Mesenchymal stem cell (in vitro differentiated cells and primary cell): ENCODE measurements around the gene CDH12.

ENCODE experiments used
- DNase-seq: peaks from one replicate; pipeline ENCODE4 v3.0.0-alpha.2; 2013
- H2AFZ ChIP-seq: one replicate; pipeline ENCODE4 v1.6.1; 2013; ENCODE audit warnings: low read depth, mild to moderate bottlenecking, control low read depth, inconsistent platforms, low read length, moderate library complexity
- H2AK5ac ChIP-seq: 2 replicates; pipeline ENCODE4 v1.6.1; 2013; ENCODE audit warnings: low read length, moderate library complexity, mild to moderate bottlenecking, inconsistent platforms; ENCODE audit not compliant: severe bottlenecking
- H2BK120ac ChIP-seq: one replicate; pipeline ENCODE4 v1.6.1; 2013; ENCODE audit warnings: low read depth, mild to moderate bottlenecking, inconsistent platforms, low read length, moderate library complexity
- H2BK12ac ChIP-seq, 2 experiments: one replicate each; pipeline ENCODE4 v1.6.1; 2013; ENCODE audit warnings: inconsistent platforms in 2 of 2, low read length in 2 of 2, mild to moderate bottlenecking in 2 of 2, moderate library complexity in 2 of 2, control low read depth in 1 of 2
- H2BK15ac ChIP-seq: one replicate; pipeline ENCODE4 v1.6.1; 2013; ENCODE audit warnings: mild to moderate bottlenecking, low read depth, inconsistent platforms; ENCODE audit not compliant: poor library complexity, severe bottlenecking
- H2BK5ac ChIP-seq: 2 replicates; pipeline ENCODE4 v1.6.1; 2013; ENCODE audit warnings: low read depth, mild to moderate bottlenecking, low read length, control low read depth, inconsistent platforms; ENCODE audit not compliant: poor library complexity, severe bottlenecking
- H3K14ac ChIP-seq, 2 experiments: one replicate each; pipeline ENCODE4 v1.6.1; 2013; ENCODE audit warnings: inconsistent platforms in 2 of 2, low read length in 2 of 2, control low read depth in 1 of 2, mild to moderate bottlenecking in 1 of 2, moderate library complexity in 1 of 2
- H3K18ac ChIP-seq, 2 experiments: one replicate each; pipeline ENCODE4 v1.6.1; 2013; ENCODE audit warnings: inconsistent platforms in 2 of 2, low read length in 2 of 2, control low read depth in 1 of 2, low read depth in 1 of 2, mild to moderate bottlenecking in 1 of 2
- H3K23ac ChIP-seq, 2 experiments: one replicate each; pipeline ENCODE4 v1.6.1; 2013; ENCODE audit warnings: inconsistent platforms in 2 of 2, low read length in 2 of 2, mild to moderate bottlenecking in 2 of 2, moderate library complexity in 2 of 2, control low read depth in 1 of 2
- H3K27ac ChIP-seq: 2 replicates; pipeline ENCODE4 v1.5.1; 2013; ENCODE audit warnings: mild to moderate bottlenecking, moderate library complexity, low read length, control low read depth, inconsistent platforms; ENCODE audit not compliant: poor library complexity, severe bottlenecking
- H3K27me3 ChIP-seq, 2 experiments: 2 replicates each; pipeline versions ENCODE4 v1.6.1 to v1.7.0; 2013; ENCODE audit warnings: low read length in 2 of 2, mild to moderate bottlenecking in 2 of 2, moderate library complexity in 2 of 2, control low read depth in 1 of 2, inconsistent platforms in 1 of 2; ENCODE audit not compliant: control insufficient read depth in 1 of 2, insufficient read depth in 1 of 2
- H3K36me3 ChIP-seq, 2 experiments: 2 replicates each; pipeline versions ENCODE4 v1.6.1 to v1.7.0; 2013; ENCODE audit warnings: low read length in 2 of 2, control low read depth in 1 of 2, inconsistent platforms in 1 of 2, low read depth in 1 of 2, mild to moderate bottlenecking in 1 of 2; ENCODE audit not compliant: insufficient read depth in 2 of 2, control insufficient read depth in 1 of 2
- H3K4ac ChIP-seq, 2 experiments: one replicate each; pipeline ENCODE4 v1.6.1; 2013; ENCODE audit warnings: inconsistent platforms in 2 of 2, low read length in 2 of 2, mild to moderate bottlenecking in 2 of 2, moderate library complexity in 2 of 2, control low read depth in 1 of 2, low read depth in 1 of 2
- H3K4me1 ChIP-seq: 2 replicates; pipeline ENCODE4 v1.6.1; 2013; ENCODE audit warnings: low read depth, low read length, control low read depth; ENCODE audit not compliant: control insufficient read depth, insufficient read depth
- H3K4me2 ChIP-seq: 2 replicates; pipeline ENCODE4 v1.6.1; 2013; ENCODE audit warnings: low read length, mild to moderate bottlenecking, inconsistent platforms; ENCODE audit not compliant: poor library complexity, severe bottlenecking
- H3K4me3 ChIP-seq, 2 experiments: 2 replicates each; pipeline versions ENCODE4 v1.5.1 to v1.7.0; 2013; ENCODE audit warnings: low read length in 2 of 2, mild to moderate bottlenecking in 2 of 2, control low read depth in 1 of 2, low read depth in 1 of 2; ENCODE audit not compliant: insufficient read depth in 1 of 2
- H3K79me1 ChIP-seq: replicated peaks from 2 replicates; pipeline ENCODE4 v1.6.1; 2013; ENCODE audit warnings: mild to moderate bottlenecking, control low read depth, low read length, inconsistent platforms; ENCODE audit not compliant: poor library complexity, severe bottlenecking
- H3K9ac ChIP-seq: 2 replicates; pipeline ENCODE4 v1.7.0; 2013; ENCODE audit warnings: mild to moderate bottlenecking, low read length, moderate library complexity
- H3K9me3 ChIP-seq: 2 replicates; pipeline ENCODE4 v1.7.0; 2013; ENCODE audit warnings: mild to moderate bottlenecking, low read length; ENCODE audit not compliant: control insufficient read depth
- H4K8ac ChIP-seq: one replicate; pipeline ENCODE4 v1.6.1; 2013; ENCODE audit warnings: inconsistent platforms, mild to moderate bottlenecking, low read length, moderate library complexity
- H4K91ac ChIP-seq: one replicate; pipeline ENCODE4 v1.6.1; 2013; ENCODE audit warnings: mild to moderate bottlenecking, low read length, inconsistent platforms
- WGBS: methylation state at CpG from one replicate; pipeline ENCODE4 v1.1.7; 2013; ENCODE audit warnings: mixed read lengths; 5-methylcytosine and 5-hydroxymethylcytosine counted together

CDH12 gene

DNA sequence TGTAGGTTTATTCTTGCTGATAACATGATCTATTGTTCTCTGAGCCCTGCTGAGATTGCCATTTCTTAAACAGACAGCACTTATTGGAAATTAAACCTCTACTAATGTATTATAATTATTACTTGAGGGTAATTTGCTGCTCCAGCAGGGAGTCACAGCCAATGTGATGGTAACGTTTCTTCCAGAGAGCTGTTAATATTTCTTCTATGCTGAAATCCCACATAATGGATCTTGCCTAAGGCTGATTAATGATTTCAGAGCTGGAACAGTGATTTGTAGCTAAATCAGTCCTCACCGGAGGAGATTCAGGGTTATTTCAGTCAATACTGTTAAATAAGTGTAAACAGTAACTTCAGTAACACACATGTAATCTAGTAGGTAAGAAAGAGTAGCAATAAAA lies 170.1 kb downstream of the CDH12 start:
- no peak overlapping the region for H3K27ac ChIP-seq
- H3K4me1 ChIP-seq = no peaks in the 10 kb centered on the region
- DNase-seq = no peak
- no peak overlapping the region for H4K91ac ChIP-seq
- no peak overlapping the region for H2AFZ ChIP-seq
- H3K27me3 ChIP-seq = no peaks in the 10 kb centered on the region
- no peak overlapping the region for H2BK12ac ChIP-seq
- no peaks in the 10 kb centered on the region for H3K36me3 ChIP-seq
- H3K14ac ChIP-seq = no peak overlapping the region
- no CpG with 5 or more reads among the region's 2 CpGs for WGBS
- H4K8ac ChIP-seq = no peak overlapping the region
- no peak overlapping the region for H3K4me2 ChIP-seq
- no peaks in the 10 kb centered on the region for H3K9me3 ChIP-seq
- no peak overlapping the region for H3K9ac ChIP-seq
- no peak overlapping the region for H3K18ac ChIP-seq
- H2BK5ac ChIP-seq = no peak overlapping the region
- no peak overlapping the region for H2BK15ac ChIP-seq
- no peak overlapping the region for H3K4ac ChIP-seq
- no peak overlapping the region for H2BK120ac ChIP-seq
- H3K79me1 ChIP-seq = no peaks in the 10 kb centered on the region
- H3K23ac ChIP-seq = no peak overlapping the region
- no peak overlapping the region for H2AK5ac ChIP-seq
- H3K4me3 ChIP-seq = no peak overlapping the region

DNA sequence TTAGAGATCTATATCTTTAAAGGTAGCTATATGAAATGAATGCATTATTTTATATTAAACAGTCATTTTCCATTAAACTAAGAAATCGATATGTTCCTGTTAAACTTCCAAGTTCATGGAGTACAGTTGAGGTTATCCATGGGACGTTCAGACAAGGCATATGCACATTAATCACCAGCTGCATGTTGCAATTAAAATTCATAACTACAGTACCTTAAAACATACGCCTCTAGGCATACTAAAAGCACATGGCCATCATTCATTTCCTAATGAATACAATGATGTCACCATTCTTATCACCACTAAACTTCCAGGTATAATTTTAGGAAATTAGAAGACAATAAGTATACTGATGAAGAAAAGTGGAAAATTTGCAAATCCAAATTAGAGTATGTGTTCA lies 174.3 kb downstream of the CDH12 start:
- Histone ChIP-seq H3K27me3 (no peaks in the 10 kb centered on the region), H3K4me1 (no peaks in the 10 kb centered on the region), H3K23ac (no peak overlapping the region), H3K27ac (no peak overlapping the region), H2BK5ac (no peak overlapping the region), H3K9ac (no peak overlapping the region), H3K18ac (no peak overlapping the region), H3K79me1 (no peaks in the 10 kb centered on the region), H3K4ac (no peak overlapping the region), H3K9me3 (no peaks in the 10 kb centered on the region), H3K4me2 (no peak overlapping the region), H3K36me3 (no peaks in the 10 kb centered on the region), H4K8ac (no peak overlapping the region), H2AFZ (no peak overlapping the region), H4K91ac (no peak overlapping the region), H3K4me3 (no peak overlapping the region), H2BK15ac (no peak overlapping the region), H2AK5ac (no peak overlapping the region), H3K14ac (no peak overlapping the region), H2BK120ac (no peak overlapping the region), H2BK12ac (no peak overlapping the region)
- WGBS = 83% methylated on average over 3 of the region's 3 CpGs
- DNase-seq = no peak

DNA sequence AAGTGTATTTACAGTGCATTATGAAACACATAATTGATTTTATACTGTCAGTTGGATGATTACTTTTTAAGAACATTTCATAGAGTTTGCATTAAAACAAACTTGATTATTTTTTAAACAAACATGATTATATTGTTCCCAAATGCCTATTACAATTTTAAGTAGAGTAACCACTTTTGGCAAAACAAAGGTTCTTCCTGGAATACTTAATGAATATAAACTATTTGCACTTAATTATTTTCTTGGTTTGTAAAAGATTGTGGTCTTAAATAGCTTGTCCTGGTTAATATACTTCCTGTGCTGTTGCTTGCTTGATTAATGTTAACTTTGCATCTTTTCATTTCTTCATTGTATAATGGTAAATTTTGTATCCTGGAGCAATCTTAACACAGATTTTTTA lies 180.0 kb downstream of the CDH12 start:
- no peak overlapping the region for H3K4me2 ChIP-seq
- no peak overlapping the region for H2BK5ac ChIP-seq
- no peaks in the 10 kb centered on the region for H3K36me3 ChIP-seq
- H3K27ac ChIP-seq = no peak overlapping the region
- no peak overlapping the region for H2AK5ac ChIP-seq
- H2BK12ac ChIP-seq = no peak overlapping the region
- no peak overlapping the region for H4K8ac ChIP-seq
- no peak overlapping the region for H3K4me3 ChIP-seq
- no peak for DNase-seq
- H3K23ac ChIP-seq = no peak overlapping the region
- no peak overlapping the region for H2BK120ac ChIP-seq
- H3K27me3 ChIP-seq = no peaks in the 10 kb centered on the region
- no peaks in the 10 kb centered on the region for H3K4me1 ChIP-seq
- H2AFZ ChIP-seq = no peak overlapping the region
- no peak overlapping the region for H3K14ac ChIP-seq
- no peak overlapping the region for H3K9ac ChIP-seq
- H3K9me3 ChIP-seq = no peaks in the 10 kb centered on the region
- H3K79me1 ChIP-seq = no peaks in the 10 kb centered on the region
- no peak overlapping the region for H2BK15ac ChIP-seq
- no peak overlapping the region for H3K4ac ChIP-seq
- no peak overlapping the region for H4K91ac ChIP-seq
- no peak overlapping the region for H3K18ac ChIP-seq

DNA sequence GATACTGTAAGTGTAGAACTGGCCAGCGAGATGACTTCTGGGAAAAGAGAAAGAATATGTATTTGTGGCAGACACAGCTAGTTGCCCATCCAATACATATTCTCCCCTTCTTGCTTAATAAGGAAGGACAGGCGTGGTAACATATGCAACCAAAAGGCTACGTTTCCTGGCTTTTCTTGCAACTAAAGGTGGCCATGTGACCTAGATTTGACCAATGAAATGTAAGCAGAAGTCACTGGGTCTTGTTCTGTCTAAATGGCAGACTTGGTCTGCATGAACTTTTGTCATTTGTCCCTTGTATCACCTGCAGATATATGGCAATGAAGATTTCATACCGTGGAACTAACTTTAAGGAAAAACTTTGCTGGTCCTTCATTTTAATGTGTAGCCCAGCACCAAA lies 183.8 kb downstream of the CDH12 start:
- Histone ChIP-seq H2BK120ac (no peak overlapping the region), H3K27me3 (no peaks in the 10 kb centered on the region), H3K23ac (no peak overlapping the region), H2BK15ac (no peak overlapping the region), H3K27ac (no peak overlapping the region), H3K36me3 (no peaks in the 10 kb centered on the region), H3K4me1 (no peaks in the 10 kb centered on the region), H3K18ac (no peak overlapping the region), H3K4me3 (no peak overlapping the region), H2AK5ac (no peak overlapping the region), H2AFZ (no peak overlapping the region), H3K9me3 (no peaks in the 10 kb centered on the region), H3K14ac (no peak overlapping the region), H3K9ac (no peak overlapping the region), H4K8ac (no peak overlapping the region), H4K91ac (no peak overlapping the region), H2BK12ac (no peak overlapping the region), H3K4ac (no peak overlapping the region), H3K4me2 (no peak overlapping the region), H3K79me1 (no peaks in the 10 kb centered on the region), H2BK5ac (no peak overlapping the region)
- 85% methylated on average over 3 of the region's 4 CpGs for WGBS
- DNase-seq = no peak
